ENCODE measurements around the gene LRRC27.

Gene LRRC27

DNA sequence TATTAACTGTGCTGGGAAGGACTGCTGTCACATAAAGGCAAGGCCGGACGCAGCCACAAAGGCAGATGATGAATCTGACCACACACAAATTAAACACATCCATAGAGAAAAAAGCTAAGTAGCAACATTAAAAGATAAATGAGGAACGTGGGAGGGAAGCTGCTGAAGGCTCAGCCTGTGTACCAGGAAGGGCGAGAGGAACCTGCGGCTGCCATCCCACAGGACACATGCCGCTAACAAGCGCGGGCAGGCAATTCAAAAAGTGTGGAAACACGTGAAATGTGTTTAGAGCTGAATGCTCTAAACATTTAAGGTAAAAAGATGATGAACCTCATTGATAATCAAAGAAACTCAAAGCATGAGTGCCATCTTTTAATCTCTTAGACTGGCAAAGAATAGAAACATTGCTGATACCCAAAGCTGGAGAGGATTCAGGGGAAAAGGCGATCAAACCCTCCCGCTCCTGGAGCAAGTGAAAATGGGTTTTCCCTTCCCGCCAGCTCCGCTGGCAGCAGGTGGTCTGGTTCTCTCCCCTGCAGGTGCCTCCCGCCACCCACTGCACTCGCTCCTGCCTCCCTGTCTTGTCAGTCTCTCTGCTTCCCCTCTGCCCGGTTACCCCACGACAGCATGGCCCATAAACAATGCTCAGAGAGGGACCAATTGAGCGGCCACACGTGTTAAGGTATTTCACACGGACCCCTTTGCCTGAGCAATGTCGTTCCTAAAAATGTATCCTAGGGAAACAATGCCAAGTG lies 28.5 kb upstream of the LRRC27 start:
- Histone ChIP-seq H3K4me3 (ENCODE audit: low read length) (no peak overlapping the region), H3K27me3 (replicated peaks; ENCODE audit: control insufficient read depth, insufficient read depth, low read length) (no peaks in the 10 kb centered on the region), H3K4me1 (ENCODE audit: control insufficient read depth, insufficient read depth, low read length) (peaks cover 6% of the 10 kb centered on the region), H3K9me3 (ENCODE audit: control insufficient read depth, low read length) (no peaks in the 10 kb centered on the region), H3K9ac (ENCODE audit: low read length) (no peak overlapping the region), H3K36me3 (ENCODE audit: control insufficient read depth, insufficient read depth, low read length, severe bottlenecking) (no peaks in the 10 kb centered on the region)
- no peak for DNase-seq (ENCODE audit: low read depth)

- H3K4me1 ChIP-seq (ENCODE audit: control insufficient read depth, insufficient read depth, low read length): peaks cover 12% of the 10 kb centered on the region
- no peaks in the 10 kb centered on the region for H3K27me3 ChIP-seq (replicated peaks; ENCODE audit: control insufficient read depth, insufficient read depth, low read length)
- no peak overlapping the region for H3K9ac ChIP-seq (ENCODE audit: low read length)
- H3K4me3 ChIP-seq (ENCODE audit: low read length): no peak overlapping the region
- no peaks in the 10 kb centered on the region for H3K36me3 ChIP-seq (ENCODE audit: control insufficient read depth, insufficient read depth, low read length, severe bottlenecking)
- no peaks in the 10 kb centered on the region for H3K9me3 ChIP-seq (ENCODE audit: control insufficient read depth, low read length)
- no peak for DNase-seq (ENCODE audit: low read depth)
Measured at GRCh38 chr10:132304756-132305509, 27.1 kb upstream of the LRRC27 start.

DNA sequence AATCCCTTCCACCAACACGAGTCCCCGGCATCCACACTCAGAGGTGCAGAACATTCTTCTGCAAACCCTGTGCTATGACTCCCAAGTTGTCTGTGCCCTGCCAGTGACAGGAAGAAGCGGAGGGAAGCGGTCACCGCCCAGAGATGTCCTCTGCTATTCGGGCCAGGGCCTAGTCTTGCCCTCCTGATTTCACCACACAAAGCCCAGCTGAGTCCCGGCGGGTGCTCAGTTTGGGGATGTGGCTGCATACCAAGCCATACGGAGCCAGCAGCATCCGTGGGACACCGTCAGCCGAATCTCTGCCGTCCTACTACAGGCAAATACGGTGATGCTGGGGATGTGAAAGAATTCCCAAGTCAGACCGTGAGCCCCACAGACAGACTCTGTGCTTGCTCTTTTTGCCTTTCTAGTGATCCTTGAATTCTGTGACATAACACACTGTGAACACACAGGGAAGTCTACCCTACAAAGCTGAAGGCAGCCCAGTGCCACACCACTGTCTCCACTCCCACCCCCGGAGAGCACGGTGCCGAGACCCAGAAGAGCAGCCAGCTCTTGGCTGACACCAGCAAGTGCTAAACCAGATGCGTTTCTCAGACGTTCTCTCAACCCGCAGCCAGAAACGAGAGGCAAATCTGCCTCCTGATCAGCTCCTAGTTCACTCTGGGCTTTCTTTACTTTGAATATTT lies 26.2 kb upstream of the LRRC27 start:
- H3K36me3 ChIP-seq (ENCODE audit: control insufficient read depth, insufficient read depth, low read length, severe bottlenecking): no peaks in the 10 kb centered on the region
- peaks cover 12% of the 10 kb centered on the region for H3K4me1 ChIP-seq (ENCODE audit: control insufficient read depth, insufficient read depth, low read length)
- H3K9ac ChIP-seq (ENCODE audit: low read length): no peak overlapping the region
- H3K27me3 ChIP-seq (replicated peaks; ENCODE audit: control insufficient read depth, insufficient read depth, low read length): no peaks in the 10 kb centered on the region
- no peaks in the 10 kb centered on the region for H3K9me3 ChIP-seq (ENCODE audit: control insufficient read depth, low read length)
- H3K4me3 ChIP-seq (ENCODE audit: low read length): no peak overlapping the region
- DNase-seq (ENCODE audit: low read depth): no peak

DNA sequence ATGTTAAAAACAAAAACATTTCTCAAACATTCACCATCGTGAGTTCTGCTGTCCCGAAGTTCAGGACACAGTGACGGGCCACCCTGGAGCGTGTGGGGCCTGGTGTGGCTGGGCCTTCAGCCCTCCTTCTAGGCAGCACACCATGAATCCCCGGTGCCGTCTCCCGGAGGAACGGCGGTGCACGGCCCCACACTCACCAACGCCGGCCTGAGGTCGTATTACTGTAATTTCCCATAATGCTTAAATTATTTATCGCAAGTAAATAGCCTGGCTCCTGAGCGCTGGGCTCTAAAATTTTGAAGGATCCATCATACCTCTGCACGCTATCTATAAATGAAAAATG lies 25.7 kb upstream of the LRRC27 start:
- H3K9me3 ChIP-seq (ENCODE audit: control insufficient read depth, low read length): no peaks in the 10 kb centered on the region
- peak overlapping the region; percentile 81 for H3K4me3 ChIP-seq (ENCODE audit: low read length)
- DNase-seq (ENCODE audit: low read depth): no peak
- no peaks in the 10 kb centered on the region for H3K27me3 ChIP-seq (replicated peaks; ENCODE audit: control insufficient read depth, insufficient read depth, low read length)
- no peak overlapping the region for H3K9ac ChIP-seq (ENCODE audit: low read length)
- H3K36me3 ChIP-seq (ENCODE audit: control insufficient read depth, insufficient read depth, low read length, severe bottlenecking): no peaks in the 10 kb centered on the region
- peaks cover 12% of the 10 kb centered on the region for H3K4me1 ChIP-seq (ENCODE audit: control insufficient read depth, insufficient read depth, low read length)

- Histone ChIP-seq H3K9ac (ENCODE audit: low read length) (peak overlapping the region; percentile 65), H3K4me3 (ENCODE audit: low read length) (peak overlapping the region; percentile 81), H3K4me1 (ENCODE audit: control insufficient read depth, insufficient read depth, low read length) (peaks cover 12% of the 10 kb centered on the region), H3K9me3 (ENCODE audit: control insufficient read depth, low read length) (no peaks in the 10 kb centered on the region), H3K27me3 (replicated peaks; ENCODE audit: control insufficient read depth, insufficient read depth, low read length) (no peaks in the 10 kb centered on the region), H3K36me3 (ENCODE audit: control insufficient read depth, insufficient read depth, low read length, severe bottlenecking) (no peaks in the 10 kb centered on the region)
- no peak for DNase-seq (ENCODE audit: low read depth)
Measured at GRCh38 chr10:132306864-132307751, 24.9 kb upstream of the LRRC27 start.

DNA sequence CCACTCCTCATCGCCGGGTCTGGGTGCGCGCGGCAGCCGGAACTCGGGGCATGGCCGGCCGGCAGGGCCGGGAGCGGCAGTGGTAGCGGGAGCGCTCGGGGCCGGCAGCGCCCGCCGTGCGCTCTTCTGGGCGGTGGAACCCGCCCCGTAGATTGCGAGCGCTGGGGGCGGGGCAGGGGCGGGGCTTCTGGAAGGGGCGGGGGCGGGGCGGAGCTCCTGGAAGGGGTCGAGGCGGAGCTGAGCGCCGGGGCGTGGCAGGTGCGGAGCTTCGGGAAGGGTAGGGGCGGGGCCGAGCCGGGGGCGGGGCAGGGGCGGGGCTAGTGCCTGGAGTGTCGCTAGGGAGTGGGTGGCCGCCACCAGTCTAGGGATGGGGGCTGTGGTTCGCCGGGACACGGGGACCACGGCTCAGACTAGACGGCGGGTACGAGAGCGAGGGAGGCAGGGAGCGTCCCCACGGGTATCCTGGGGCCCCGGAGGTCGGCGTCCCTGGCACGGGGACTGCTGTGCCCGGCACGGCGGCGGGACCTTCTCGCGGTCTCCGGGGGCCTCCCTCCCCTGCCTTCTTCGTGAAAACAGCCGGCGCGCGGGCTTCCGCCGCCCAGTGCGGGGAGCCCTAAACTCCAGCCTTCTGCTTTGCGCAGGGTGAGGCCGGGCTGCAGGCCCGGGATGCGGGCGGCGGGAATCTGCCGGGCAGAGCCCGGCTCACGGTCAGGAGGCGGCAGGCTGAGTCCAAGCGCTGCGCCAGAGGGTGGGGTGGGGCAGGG lies 24.0 kb upstream of the LRRC27 start, which contains the start of gene STK32C:
STK32C (minus strand) TSS at position 128 of the 764 bp plus-strand sequence; CDS start at position 11, 117 bp downstream.
- H3K4me1 ChIP-seq (ENCODE audit: control insufficient read depth, insufficient read depth, low read length): peaks cover 12% of the 10 kb centered on the region
- no peaks in the 10 kb centered on the region for H3K9me3 ChIP-seq (ENCODE audit: control insufficient read depth, low read length)
- H3K9ac ChIP-seq (ENCODE audit: low read length): peak within 1 kb of the TSS; percentile 85
- H3K4me3 ChIP-seq (ENCODE audit: low read length): peak within 1 kb of the TSS; percentile 89
- H3K27me3 ChIP-seq (replicated peaks; ENCODE audit: control insufficient read depth, insufficient read depth, low read length): no peaks in the 10 kb centered on the region
- DNase-seq (ENCODE audit: low read depth): peak; percentile 98
- H3K36me3 ChIP-seq (ENCODE audit: control insufficient read depth, insufficient read depth, low read length, severe bottlenecking): no peaks in the 10 kb centered on the region

DNA sequence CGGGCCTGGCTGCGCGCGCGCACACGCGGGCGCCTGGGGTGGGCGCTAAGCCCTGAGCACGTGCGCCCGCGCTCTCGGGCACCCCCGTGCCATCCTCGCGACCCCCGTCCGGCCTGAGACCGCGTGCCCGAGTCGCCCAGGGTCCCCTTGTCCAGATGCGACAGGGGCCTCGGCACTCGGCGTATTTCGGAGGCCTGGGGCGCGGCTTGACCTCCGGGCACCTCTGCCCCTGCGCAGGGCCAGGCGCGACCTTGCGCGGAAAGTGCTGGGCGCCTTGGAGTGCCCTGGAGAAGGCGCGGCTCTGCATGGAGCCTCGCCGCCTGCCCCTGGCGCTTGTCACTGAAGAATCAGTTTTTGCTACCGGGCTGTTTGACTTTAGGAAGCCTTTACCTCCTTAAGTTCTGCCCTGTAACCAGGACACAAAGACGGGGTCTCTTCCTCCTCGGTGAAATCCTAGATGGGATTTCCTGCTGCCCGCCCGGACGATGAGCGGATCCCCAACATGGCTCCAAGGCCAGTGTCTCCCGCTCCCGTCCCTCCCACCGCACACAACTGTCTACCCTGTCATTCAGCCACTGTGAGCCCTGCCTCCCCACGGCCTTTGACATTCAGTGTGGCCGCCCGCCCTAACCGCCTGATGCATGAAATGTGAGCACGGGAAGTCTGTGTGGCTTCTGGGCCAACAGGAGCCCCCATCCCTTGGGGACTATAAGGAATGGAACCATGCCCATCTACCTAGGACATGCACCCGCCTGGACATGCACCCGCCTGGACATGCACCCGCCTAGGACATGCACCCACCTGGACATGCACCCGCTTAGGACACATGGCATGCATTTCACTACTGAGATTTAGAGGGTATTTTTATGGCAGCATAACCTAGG lies 23.2 kb upstream of the LRRC27 start:
- peak overlapping the region; percentile 85 for H3K9ac ChIP-seq (ENCODE audit: low read length)
- peak; percentile 7 for DNase-seq (ENCODE audit: low read depth)
- H3K9me3 ChIP-seq (ENCODE audit: control insufficient read depth, low read length): no peaks in the 10 kb centered on the region
- peak overlapping the region; percentile 89 for H3K4me3 ChIP-seq (ENCODE audit: low read length)
- peaks cover 12% of the 10 kb centered on the region for H3K4me1 ChIP-seq (ENCODE audit: control insufficient read depth, insufficient read depth, low read length)
- H3K36me3 ChIP-seq (ENCODE audit: control insufficient read depth, insufficient read depth, low read length, severe bottlenecking): no peaks in the 10 kb centered on the region
- H3K27me3 ChIP-seq (replicated peaks; ENCODE audit: control insufficient read depth, insufficient read depth, low read length): no peaks in the 10 kb centered on the region

DNA sequence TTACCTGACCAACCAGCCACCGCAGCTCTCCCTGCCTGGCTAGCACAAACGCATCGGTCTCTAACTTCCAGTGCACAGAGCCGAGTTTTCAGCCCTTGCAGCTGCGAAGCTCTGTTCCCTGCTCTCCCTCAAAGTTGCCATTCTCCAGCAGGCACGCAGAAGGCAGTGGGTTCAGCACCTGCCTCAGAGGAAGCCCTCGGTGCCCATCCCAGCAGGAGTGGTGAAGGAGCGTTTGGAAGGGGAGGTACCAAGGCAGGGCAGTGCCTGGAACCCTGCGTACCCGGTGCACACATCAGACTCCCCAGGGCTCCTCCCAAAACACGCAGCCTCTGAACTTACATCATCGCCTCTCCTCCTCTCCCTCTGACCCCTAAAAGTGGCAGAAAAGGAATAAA lies 22.5 kb upstream of the LRRC27 start:
- H3K36me3 ChIP-seq (ENCODE audit: control insufficient read depth, insufficient read depth, low read length, severe bottlenecking): no peaks in the 10 kb centered on the region
- H3K9ac ChIP-seq (ENCODE audit: low read length): no peak overlapping the region
- DNase-seq (ENCODE audit: low read depth): no peak
- H3K4me1 ChIP-seq (ENCODE audit: control insufficient read depth, insufficient read depth, low read length): peaks cover 12% of the 10 kb centered on the region
- peaks cover 5% of the 10 kb centered on the region for H3K9me3 ChIP-seq (ENCODE audit: control insufficient read depth, low read length)
- H3K27me3 ChIP-seq (replicated peaks; ENCODE audit: control insufficient read depth, insufficient read depth, low read length): no peaks in the 10 kb centered on the region
- no peak overlapping the region for H3K4me3 ChIP-seq (ENCODE audit: low read length)

DNA sequence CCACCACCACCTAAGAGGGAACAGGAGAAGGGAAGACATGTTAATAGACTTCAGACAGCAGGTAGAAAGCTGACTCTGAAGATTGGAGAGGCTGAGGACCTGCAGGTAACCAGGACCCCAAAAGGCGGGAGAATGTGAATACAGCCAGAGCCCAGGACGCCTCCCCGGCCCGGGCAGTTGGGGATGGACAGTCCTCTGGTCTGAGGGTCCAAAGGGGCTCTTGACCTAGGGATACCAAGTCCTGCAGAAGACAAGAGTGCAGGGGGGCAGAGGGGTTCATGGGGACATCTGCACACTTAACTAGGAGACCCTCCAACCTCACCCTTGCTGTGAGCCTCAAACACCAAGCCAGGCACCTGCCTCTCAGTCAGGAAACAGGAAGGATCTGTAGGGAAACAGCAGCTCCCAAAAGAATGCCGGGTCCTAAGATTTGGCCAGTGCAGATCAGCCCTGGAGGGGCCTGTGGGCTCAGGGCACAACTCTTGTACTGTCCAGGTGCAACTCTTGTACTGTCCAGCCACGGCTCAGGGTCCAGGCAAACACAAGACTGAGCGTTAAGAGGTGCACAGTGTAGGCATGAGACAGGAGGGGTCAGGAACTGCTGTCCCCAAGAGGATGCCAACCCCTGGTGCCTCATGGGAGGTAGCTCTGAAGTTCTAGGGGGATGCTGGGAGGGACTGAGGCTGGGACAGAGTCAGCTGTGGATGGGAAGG lies 22.0 kb upstream of the LRRC27 start:
- Histone ChIP-seq H3K4me3 (ENCODE audit: low read length) (no peak overlapping the region), H3K36me3 (ENCODE audit: control insufficient read depth, insufficient read depth, low read length, severe bottlenecking) (no peaks in the 10 kb centered on the region), H3K4me1 (ENCODE audit: control insufficient read depth, insufficient read depth, low read length) (peaks cover 12% of the 10 kb centered on the region), H3K9me3 (ENCODE audit: control insufficient read depth, low read length) (peaks cover 6% of the 10 kb centered on the region), H3K9ac (ENCODE audit: low read length) (no peak overlapping the region), H3K27me3 (replicated peaks; ENCODE audit: control insufficient read depth, insufficient read depth, low read length) (no peaks in the 10 kb centered on the region)
- no peak for DNase-seq (ENCODE audit: low read depth)
